Stimulated activated CD4-positive, alpha-beta T cell treated with anti-CD3 and anti-CD28 coated beads, Interleukin-12 subunit alpha, Interleukin-12 subunit beta, amount 100 ng/mL, for 4 hours (primary cell): ENCODE measurements around the gene THSD4.

Experiments used
- DNase-seq: peaks from one replicate; pipeline ENCODE4 v3.0.0-alpha.2; 2020

Gene THSD4

GRCh38 chr15:71469413-71469812, 354.1 kb downstream of the THSD4 start:
- no peak for DNase-seq

- no peak for DNase-seq
Observed at GRCh38 chr15:71471347-71471746, 356.1 kb downstream of the THSD4 start.

GRCh38 chr15:71472566-71472965, 357.3 kb downstream of the THSD4 start:
- no peak for DNase-seq

- no peak for DNase-seq
Observed at GRCh38 chr15:71473751-71474150, 358.5 kb downstream of the THSD4 start.

- DNase-seq, result no peak
Observed at GRCh38 chr15:71476823-71477222, 361.6 kb downstream of the THSD4 start.

- DNase-seq, result no peak
Observed at GRCh38 chr15:71480556-71480955, 365.3 kb downstream of the THSD4 start.

GRCh38 chr15:71484080-71484479, 368.8 kb downstream of the THSD4 start:
- no peak for DNase-seq

GRCh38 chr15:71485094-71485693, 369.9 kb downstream of the THSD4 start:
- DNase-seq, result no peak

GRCh38 chr15:71489570-71489969, 374.3 kb downstream of the THSD4 start:
- no peak for DNase-seq

GRCh38 chr15:71493526-71493925, 378.3 kb downstream of the THSD4 start:
- no peak for DNase-seq

- no peak for DNase-seq
Observed at GRCh38 chr15:71494563-71495397, 379.5 kb downstream of the THSD4 start.

GRCh38 chr15:71495398-71495780, 380.1 kb downstream of the THSD4 start:
- no peak for DNase-seq

GRCh38 chr15:71496336-71496955, 381.2 kb downstream of the THSD4 start:
- DNase-seq, result no peak

- no peak for DNase-seq
Observed at GRCh38 chr15:71501344-71502076, 386.2 kb downstream of the THSD4 start.

- no peak for DNase-seq
Observed at GRCh38 chr15:71502077-71502432, 386.8 kb downstream of the THSD4 start.

GRCh38 chr15:71505962-71506361, 390.7 kb downstream of the THSD4 start:
- no peak for DNase-seq

GRCh38 chr15:71506946-71507345, 391.7 kb downstream of the THSD4 start:
- DNase-seq, result no peak

- no peak for DNase-seq
Observed at GRCh38 chr15:71508081-71508682, 392.9 kb downstream of the THSD4 start.

- DNase-seq, result no peak
Observed at GRCh38 chr15:71509139-71509538, 393.9 kb downstream of the THSD4 start.

GRCh38 chr15:71510763-71511162, 395.5 kb downstream of the THSD4 start:
- no peak for DNase-seq

- no peak for DNase-seq
Observed at GRCh38 chr15:71511796-71512681, 396.8 kb downstream of the THSD4 start.

- no peak for DNase-seq
Observed at GRCh38 chr15:71512682-71513006, 397.4 kb downstream of the THSD4 start.
